ENCODE results near the gene MLN.
A peak's percentile ranks its signal among the peaks of the same experiment; 100 is the strongest.

MLN gene

DNA sequence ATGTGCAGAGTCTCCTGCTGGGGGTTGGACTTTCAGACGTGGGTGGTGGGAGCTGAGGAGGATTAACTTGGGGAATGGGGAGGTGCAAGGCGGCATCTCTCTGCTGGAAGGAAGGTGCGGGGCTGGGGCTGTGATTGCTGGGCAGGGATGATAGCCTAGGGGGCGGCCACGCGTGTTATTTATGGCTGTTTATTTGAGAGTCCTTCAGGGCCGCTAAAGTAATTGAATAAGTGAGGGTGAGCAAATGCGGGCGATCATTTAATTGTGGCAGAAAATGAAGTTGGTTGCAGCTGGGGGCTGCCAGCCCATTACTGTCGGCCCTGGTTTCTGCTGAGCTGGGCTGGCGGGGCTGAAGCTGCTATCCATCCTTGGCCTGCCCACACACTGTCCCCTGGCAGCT lies 49.6 kb downstream of the MLN start:
- Mint-ChIP-seq H3K36me3 (ENCODE audit: low read depth) (no peaks in the 10 kb centered on the region), H3K27me3 (ENCODE audit: low read depth) (peaks cover 29% of the 10 kb centered on the region), H3K4me3 (no peak overlapping the region), H3K4me1 (peaks cover 54% of the 10 kb centered on the region), H3K27ac (peak overlapping the region in 1 of 3 experiments; percentile 48), H3K9me3 (no peaks in the 10 kb centered on the region)
- TF ChIP-seq, protein P1, sequence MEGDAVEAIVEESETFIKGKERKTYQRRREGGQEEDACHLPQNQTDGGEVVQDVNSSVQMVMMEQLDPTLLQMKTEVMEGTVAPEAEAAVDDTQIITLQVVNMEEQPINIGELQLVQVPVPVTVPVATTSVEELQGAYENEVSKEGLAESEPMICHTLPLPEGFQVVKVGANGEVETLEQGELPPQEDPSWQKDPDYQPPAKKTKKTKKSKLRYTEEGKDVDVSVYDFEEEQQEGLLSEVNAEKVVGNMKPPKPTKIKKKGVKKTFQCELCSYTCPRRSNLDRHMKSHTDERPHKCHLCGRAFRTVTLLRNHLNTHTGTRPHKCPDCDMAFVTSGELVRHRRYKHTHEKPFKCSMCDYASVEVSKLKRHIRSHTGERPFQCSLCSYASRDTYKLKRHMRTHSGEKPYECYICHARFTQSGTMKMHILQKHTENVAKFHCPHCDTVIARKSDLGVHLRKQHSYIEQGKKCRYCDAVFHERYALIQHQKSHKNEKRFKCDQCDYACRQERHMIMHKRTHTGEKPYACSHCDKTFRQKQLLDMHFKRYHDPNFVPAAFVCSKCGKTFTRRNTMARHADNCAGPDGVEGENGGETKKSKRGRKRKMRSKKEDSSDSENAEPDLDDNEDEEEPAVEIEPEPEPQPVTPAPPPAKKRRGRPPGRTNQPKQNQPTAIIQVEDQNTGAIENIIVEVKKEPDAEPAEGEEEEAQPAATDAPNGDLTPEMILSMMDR (IDR thresholded peaks at IDR 0.05; ENCODE audit: unreplicated experiment in 3 of 3), result no peak

DNA sequence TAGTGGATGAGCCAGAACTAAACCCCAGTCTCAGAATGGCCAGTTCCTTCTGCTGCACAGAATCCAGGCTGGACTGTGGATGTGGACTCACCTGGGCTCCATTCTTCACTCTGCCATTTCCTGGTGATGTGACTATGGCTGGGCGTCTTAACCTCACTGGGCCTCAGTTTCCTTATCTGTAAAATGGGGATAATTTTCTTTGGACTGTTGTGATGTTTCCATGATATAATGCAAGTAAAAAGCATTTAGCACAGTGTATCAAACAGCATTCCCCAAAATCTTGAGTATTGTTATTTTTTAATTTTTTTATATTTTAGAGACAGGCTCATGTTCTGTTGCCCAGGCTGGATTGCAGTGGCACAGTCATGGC lies 51.2 kb downstream of the MLN start:
- peaks cover 51% of the 10 kb centered on the region for H3K4me1 Mint-ChIP-seq
- H3K9me3 Mint-ChIP-seq, result no peaks in the 10 kb centered on the region
- no peak overlapping the region for H3K27ac Mint-ChIP-seq
- H3K36me3 Mint-ChIP-seq (ENCODE audit: low read depth), result no peaks in the 10 kb centered on the region
- peaks cover 29% of the 10 kb centered on the region for H3K27me3 Mint-ChIP-seq (ENCODE audit: low read depth)
- H3K4me3 Mint-ChIP-seq, result no peak overlapping the region
- TF ChIP-seq, protein P1 (IDR thresholded peaks at IDR 0.05; ENCODE audit: unreplicated experiment in 3 of 3), result no peak

DNA sequence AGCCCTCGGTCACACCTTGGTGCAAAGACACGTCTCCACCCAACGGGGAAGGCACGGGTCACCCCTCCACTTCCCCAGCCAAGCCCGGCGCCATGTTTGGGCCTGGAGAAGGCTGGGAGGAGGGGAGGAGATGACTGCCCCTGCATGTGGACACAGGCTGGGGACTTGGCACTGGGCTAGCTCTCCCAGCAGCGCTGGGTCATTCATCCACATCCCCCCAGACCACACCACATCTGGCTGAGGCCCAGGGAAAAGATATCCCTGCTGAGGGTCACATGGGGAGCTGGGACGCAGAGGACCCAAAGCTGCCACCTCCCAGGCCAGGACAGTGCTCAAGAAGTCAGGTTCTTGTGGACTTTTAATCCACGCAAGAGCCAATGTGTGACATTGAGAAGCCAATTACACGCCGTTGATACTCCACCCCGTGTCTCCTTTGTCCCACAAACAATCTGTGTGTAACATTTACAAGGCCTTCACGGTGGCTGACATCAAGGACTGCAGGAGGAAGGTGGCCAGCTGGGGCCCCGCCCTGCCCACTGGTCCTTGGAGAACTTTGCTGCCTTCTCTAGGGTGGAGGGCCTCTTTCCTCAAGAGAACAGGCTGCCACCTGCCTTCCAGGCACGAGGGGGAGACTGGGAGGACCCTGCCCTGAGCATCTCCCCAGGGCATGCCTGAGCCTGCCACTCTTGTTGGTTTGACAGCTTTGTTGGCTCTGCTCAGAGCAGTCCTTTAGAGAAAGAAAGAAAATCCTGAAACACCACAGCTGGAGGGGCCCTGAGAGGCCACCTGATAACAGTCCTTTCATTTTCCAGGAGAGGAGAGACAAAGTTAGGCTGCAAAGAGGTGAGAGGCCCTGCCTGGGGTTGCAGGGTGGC lies 51.8 kb downstream of the MLN start:
- TF ChIP-seq, protein P1 (IDR thresholded peaks at IDR 0.05; ENCODE audit: unreplicated experiment in 3 of 3), result no peak
- H3K36me3 Mint-ChIP-seq (ENCODE audit: low read depth), result no peaks in the 10 kb centered on the region
- peaks cover 33% of the 10 kb centered on the region for H3K27me3 Mint-ChIP-seq (ENCODE audit: low read depth)
- H3K4me1 Mint-ChIP-seq, result peaks cover 52% of the 10 kb centered on the region
- H3K27ac Mint-ChIP-seq, result no peak overlapping the region
- H3K9me3 Mint-ChIP-seq, result no peaks in the 10 kb centered on the region
- H3K4me3 Mint-ChIP-seq, result no peak overlapping the region

DNA sequence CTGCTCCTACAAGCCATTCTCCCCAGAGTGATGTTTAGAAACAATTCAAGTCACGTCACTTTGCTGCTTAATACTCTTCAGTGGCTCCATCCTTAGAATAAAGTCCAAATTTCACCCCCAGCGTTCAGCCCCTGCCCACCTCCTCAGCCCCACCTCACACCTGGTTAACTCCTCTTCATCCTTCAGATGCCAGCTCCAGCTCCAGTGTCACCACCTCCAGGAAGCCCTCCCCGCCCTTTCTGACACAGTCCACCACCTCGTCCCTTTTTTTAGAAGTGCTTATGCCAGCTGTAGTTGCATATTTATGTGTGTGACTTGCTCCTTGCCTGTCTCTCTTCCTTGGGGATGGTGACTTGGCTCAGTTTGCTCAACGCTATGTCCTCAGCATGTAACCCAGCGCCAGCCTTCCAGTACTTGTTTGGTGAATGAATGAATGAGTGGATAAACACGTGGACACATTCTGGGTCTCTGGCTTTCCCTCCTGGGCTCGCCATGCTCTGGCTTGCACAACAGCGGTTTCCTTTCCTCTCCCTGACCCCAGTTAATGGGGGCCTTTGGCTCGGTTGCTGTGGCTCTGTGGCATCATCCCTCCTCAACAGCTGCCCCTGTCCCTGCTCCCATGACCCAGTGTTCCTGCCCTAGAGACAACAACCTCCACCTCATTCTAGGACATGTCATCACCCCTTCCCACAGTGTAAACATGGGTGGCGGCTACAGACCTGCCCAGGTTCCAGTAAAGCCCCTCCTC lies 53.4 kb downstream of the MLN start:
- Mint-ChIP-seq H3K27ac (peak overlapping the region in 2 of 3 experiments; percentile 23 to 56), H3K27me3 (ENCODE audit: low read depth) (peaks cover 25% of the 10 kb centered on the region), H3K4me1 (peaks cover 61% of the 10 kb centered on the region), H3K36me3 (ENCODE audit: low read depth) (no peaks in the 10 kb centered on the region), H3K4me3 (peak overlapping the region in 2 of 3 experiments; percentile 29 to 58), H3K9me3 (no peaks in the 10 kb centered on the region)
- TF ChIP-seq, protein P1 (IDR thresholded peaks at IDR 0.05; ENCODE audit: unreplicated experiment in 3 of 3), result no peak

DNA sequence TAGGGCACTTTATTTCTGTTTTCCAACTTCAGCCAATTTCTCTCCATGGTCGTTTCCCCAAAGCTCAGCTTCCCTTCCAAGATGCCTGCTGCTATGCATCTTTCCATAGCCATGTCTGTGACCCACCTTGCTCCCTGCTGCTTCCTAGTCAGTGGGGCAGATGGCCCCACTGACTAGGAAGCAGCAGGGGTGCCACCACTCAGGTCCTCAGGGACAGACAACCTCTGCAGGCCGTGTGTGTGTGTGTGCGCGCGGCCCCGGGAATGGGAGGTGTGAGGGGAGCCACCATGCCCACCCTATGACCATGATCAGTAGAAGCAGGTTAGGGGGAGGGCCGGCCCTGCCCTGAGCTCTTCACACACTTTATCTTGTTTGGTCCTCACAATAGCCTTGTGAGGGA lies 54.4 kb downstream of the MLN start:
- Mint-ChIP-seq H3K36me3 (ENCODE audit: low read depth) (no peaks in the 10 kb centered on the region), H3K4me1 (peaks cover 68% of the 10 kb centered on the region), H3K27ac (peak overlapping the region; percentile 14 to 76 (median 24)), H3K27me3 (ENCODE audit: low read depth) (peaks cover 22% of the 10 kb centered on the region), H3K9me3 (no peaks in the 10 kb centered on the region), H3K4me3 (no peak overlapping the region)
- TF ChIP-seq, protein P1 (IDR thresholded peaks at IDR 0.05; ENCODE audit: unreplicated experiment in 3 of 3), result no peak
